ENCODE measurements around the gene TBR1.

The TBR1 gene

DNA sequence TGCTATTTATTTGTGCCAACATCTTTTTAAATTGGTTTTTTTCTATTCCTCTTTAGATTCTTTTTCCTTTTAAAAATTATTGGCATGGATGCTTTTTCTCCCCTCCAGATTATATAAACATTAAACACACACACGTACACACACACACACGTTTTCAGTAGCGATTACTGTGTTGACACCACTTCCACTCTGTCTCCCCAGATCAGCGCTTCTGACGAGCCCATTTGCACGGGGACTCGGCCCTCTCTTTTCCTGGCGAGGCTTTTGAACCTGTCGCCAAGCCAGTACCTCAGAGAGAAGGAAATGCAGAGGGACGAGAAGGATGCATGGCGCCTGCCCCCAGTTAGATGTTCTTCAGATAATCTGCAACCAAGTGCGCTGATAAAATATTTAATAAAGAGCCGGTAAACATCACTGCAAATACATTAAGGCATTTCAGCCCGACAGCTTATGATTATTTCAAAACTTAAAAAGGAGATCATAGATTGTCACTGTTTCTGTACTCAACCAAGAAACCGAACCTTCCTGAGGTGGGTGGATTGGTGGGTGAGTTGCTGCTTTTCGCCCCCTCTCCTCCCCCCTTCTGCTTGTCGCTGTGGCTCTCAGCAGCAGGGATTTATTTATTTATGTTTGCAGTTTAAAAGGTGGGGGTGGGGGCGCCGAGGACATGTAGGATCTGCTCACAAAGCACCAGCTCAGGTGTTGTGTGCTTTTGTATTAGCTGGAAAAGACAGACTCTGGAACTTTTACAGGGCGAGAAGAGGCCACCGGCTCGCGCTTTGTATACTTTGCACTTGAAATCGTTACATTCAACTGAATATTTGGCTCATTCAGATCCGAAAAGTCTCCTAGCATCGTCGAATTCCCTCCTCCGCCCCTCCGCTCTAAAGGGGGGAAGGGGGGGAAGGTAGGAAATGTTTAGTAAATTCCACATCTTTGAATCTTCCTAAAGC lies 787 bp upstream of the TBR1 start:
- DNase-seq = no peak

DNA sequence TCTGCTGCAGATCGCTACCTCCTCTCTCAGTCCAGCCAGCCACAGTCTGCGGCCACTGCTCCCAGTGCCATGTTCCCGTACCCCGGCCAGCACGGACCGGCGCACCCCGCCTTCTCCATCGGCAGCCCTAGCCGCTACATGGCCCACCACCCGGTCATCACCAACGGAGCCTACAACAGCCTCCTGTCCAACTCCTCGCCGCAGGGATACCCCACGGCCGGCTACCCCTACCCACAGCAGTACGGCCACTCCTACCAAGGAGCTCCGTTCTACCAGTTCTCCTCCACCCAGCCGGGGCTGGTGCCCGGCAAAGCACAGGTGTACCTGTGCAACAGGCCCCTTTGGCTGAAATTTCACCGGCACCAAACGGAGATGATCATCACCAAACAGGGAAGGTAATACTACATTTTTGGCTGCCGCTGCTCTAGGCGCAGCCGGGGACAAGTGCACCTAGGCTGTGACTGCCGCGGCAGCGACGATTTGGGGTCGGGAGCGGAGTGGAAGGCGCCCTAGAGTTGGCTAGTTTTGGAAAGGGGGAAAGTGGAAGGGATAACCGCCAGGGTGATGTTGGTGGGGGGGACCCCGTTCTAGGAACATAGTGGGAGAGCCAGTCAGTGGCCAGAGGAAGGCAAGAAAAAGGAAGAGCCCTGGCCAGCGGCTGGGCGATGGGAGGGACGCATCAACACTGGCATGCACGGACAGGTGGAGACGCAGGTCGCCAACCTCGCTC lies 776 bp downstream of the TBR1 start:
- no peak for DNase-seq

DNA sequence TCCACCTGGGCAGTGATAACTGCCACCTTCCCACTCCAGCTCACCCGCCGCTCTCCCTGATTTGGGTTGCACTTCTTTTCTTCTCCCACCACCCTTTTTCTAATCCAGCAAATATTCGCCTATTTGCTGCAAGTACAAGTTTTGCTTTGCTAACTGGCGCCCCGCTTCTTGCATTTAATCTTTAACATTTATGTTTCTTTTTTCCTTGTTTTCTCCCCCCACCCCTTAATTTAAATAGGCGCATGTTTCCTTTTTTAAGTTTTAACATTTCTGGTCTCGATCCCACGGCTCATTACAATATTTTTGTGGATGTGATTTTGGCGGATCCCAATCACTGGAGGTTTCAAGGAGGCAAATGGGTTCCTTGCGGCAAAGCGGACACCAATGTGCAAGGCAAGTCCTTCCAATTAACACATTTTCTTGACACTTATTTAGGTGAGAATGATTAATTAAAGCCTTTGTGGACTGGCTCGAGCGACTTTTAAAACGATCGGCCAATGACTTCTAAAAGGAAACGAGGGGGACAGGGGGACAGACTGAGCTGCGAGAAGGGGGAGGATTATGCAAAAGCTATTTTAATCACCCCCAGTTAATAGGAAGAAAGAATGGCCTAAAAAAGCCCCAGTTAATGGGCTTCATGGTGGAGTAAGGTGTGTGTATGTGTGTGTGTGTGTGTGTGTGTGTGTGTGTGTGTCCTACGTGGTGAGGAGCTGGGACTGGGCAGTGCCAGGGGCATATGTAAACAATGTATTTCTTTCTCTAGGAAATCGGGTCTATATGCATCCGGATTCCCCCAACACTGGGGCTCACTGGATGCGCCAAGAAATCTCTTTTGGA lies 1.6 kb downstream of the TBR1 start:
- no peak for DNase-seq

DNA sequence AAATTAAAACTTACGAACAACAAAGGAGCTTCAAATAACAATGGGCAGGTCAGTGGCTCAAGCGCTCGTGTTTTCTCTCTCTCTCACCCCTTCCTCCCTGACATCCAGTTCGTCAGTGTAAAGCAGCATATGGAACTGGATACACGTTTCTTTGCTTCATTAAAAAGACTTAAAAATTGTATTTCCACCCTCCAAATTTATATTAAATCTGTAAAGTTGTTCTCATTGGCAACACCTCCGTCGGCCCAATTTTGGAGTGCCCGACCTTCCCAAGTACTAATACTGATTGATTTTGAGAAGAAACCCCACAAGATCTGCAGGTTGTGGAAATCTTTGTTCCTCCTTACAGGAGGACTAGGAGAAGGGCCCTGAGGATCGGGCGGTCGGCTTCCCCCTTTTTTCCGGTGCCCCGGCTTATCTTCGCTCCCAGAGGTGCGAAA lies 2.2 kb downstream of the TBR1 start:
- DNase-seq = no peak

DNA sequence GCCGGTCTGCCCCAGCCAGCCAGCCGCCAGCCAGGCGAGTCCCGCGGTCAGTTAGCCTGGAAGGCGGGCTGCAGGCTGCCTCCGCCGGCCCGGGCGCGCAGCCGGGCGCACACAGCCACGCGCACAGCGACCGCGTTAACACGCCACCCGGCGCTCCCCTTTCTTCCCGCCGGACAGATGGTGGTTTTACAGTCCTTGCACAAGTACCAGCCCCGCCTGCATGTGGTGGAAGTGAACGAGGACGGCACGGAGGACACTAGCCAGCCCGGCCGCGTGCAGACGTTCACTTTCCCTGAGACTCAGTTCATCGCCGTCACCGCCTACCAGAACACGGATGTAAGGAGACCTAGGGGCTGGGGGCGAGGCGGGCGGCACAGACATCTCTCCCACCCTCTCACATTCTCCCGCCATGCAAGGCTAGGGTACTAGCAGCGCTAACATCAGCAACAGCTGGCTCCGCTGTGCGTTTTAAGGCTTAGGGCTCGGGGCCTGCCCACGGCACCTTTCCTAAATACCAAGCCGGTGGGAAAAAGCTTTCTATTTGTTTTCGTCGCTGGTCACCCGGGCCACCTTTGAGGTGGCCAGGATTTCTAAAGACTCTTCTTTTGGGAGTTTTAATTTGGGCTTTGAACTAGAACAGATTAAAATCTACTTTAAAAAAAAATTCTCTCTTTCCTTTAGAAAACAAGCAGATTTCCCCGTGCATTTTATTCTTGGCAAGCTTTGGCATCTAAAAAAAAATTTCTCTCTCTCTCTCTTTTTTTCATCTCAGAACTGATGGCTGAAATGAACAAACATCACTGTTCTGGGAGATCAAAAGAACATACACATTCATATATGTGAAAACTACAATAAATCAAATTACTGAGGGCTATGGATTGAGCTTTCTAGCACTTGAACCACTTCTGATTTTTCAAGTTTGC lies 2.9 kb downstream of the TBR1 start:
- DNase-seq = peak; percentile 61

DNA sequence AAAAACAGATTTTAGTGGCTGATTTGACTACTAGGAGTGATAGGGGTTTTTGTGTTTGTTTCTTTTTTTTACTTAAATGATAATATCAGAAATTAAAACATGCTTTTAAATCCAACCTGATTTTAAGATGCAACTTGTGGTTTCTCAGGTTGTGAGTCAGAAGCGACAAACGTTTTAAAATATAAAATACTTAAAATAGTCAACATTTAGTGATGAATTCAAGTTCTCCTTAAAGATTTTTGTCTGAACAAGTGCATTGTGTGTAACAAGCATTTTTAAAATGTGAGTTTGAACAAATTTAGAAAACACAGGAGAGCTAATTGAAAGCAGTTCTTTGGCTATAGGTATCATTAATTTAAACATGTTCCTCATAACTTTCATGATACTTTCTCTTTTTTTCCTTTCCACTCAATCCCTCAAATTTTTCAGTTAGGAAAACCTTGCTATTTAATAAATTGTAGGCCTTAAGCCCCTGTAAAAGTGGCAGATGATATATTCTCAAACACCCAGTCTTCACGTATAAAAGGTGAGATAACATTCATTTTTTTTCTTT lies 3.6 kb downstream of the TBR1 start:
- DNase-seq = no peak

DNA sequence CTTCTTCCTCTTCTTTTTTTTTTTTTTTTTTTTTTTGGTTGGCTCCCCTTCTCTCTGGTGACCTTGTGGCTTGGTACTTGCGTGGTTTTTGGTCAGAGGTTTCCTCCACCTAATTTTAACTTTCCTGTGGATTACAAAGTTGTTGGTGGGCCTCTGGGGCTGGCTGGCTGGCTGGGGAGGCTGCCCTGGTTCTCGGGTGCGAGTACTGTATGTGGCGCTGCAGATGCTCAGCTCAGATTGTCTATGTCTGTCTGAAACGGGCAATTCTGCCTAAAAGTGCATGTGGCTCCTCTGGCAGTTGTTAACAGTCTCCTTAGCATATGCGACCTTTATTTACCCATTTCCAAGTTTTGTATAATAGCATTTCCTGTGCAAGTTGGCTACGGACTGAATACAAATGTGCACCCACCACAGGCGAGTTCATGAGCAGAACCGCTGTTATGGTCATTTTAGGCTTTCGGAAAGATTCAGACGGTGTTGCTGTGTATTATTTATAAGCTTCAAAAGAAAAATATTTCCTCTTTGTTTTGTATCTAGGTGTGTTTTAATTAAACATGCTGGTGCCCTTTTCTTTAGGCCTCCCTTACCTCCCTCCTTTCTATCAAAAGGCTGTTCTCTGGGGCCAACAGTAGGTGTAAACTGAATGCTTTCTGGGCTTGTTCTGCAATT lies 4.4 kb downstream of the TBR1 start:
- no peak for DNase-seq

DNA sequence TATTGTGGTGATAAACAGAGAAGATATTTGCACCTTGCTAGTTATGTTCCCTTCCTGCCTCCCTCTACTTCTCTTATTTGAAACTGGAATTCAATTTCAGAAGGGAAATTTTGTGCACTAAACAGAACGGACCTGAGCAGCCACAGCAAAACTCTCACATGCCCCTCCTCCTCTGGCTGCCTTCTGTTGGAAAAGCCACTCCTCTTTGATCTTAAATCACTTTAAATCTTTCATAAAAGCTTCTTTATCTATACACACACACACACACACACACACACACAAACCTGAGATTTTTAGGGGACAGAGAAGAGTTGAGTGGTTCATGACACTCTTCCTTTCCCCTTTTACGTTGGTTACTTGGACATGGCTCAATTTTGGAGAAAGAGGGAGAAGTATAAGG lies 5.6 kb downstream of the TBR1 start:
- DNase-seq = no peak

DNA sequence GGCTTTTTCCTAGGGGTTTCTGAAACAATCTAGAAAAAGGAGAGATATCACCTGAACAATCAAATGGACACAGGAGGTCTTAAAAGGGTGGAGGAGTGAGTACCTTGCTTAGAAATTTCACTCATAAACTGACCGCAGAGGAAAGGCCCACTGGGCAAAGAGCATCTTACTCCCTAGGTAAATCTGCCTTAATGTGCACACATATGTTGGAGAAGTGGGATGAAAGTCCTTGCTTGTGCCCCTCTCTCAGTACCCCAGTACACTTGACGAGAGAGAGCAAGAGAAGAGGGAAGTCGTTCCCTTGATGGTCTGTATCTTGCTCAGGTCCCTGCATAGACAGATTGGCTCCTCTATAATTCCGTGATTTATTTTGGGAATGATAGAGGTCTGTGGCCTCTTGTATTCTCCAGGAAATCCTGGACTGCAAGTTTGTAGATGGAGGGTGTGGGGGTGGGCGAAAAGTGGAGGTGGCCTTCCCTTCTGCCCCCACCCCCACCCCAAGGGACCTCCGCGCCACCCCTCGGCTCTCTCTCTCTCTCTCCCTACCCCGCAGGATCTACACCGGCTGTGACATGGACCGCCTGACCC lies 6.8 kb downstream of the TBR1 start:
- DNase-seq = no peak

DNA sequence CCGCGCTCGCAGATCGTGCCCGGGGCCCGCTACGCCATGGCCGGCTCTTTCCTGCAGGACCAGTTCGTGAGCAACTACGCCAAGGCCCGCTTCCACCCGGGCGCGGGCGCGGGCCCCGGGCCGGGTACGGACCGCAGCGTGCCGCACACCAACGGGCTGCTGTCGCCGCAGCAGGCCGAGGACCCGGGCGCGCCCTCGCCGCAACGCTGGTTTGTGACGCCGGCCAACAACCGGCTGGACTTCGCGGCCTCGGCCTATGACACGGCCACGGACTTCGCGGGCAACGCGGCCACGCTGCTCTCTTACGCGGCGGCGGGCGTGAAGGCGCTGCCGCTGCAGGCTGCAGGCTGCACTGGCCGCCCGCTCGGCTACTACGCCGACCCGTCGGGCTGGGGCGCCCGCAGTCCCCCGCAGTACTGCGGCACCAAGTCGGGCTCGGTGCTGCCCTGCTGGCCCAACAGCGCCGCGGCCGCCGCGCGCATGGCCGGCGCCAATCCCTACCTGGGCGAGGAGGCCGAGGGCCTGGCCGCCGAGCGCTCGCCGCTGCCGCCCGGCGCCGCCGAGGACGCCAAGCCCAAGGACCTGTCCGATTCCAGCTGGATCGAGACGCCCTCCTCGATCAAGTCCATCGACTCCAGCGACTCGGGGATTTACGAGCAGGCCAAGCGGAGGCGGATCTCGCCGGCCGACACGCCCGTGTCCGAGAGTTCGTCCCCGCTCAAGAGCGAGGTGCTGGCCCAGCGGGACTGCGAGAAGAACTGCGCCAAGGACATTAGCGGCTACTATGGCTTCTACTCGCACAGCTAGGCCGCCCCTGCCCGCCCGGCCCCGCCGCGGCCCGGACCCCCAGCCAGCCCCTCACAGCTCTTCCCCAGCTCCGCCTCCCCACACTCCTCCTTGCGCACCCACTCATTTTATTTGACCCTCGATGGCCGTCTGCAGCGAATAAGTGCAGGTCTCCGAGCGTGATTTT lies 7.6 kb downstream of the TBR1 start:
- DNase-seq = no peak

DNA sequence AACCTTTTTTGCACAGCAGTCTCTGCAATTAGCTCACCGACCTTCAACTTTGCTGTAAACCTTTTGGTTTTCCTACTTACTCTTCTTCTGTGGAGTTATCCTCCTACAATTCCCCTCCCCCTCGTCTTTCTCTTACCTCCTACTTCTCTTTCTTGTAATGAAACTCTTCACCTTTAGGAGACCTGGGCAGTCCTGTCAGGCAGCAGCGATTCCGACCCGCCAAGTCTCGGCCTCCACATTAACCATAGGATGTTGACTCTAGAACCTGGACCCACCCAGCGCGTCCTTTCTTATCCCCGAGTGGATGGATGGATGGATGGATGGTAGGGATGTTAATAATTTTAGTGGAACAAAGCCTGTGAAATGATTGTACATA lies 8.3 kb downstream of the TBR1 start:
- no peak for DNase-seq

DNA sequence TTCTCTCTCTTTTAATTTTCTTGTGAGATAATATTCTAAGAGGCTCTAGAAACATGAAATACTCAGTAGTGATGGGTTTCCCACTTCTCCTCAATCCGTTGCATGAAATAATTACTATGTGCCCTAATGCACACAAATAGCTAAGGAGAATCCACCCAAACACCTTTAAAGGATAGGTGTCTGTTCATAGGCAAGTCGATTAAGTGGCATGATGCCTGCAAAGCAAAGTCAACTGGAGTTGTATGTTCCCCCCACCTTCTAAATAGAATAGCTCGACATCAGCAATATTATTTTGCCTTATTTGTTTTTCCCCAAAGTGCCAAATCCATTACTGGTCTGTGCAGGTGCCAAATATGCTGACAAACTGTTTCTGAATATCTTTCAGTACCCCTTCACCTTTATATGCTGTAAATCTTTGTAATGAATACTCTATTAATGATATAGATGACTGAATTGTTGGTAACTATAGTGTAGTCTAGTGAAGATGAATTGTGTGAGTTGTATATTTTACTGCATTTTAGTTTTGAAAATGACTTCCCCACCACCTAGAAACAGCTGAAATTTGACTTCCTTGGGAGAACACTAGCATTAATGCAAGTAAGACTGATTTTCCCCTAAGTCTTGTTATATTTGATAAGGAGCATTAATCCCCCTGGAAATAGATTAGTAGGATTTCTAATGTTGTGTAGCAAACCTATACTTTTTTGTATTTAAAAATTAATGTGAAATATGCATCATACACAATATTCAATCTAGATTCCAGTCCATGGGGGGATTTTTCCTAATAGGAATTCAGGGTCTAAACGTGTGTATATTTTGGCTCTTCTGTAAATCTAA lies 9.0 kb downstream of the TBR1 start:
- no peak for DNase-seq

DNA sequence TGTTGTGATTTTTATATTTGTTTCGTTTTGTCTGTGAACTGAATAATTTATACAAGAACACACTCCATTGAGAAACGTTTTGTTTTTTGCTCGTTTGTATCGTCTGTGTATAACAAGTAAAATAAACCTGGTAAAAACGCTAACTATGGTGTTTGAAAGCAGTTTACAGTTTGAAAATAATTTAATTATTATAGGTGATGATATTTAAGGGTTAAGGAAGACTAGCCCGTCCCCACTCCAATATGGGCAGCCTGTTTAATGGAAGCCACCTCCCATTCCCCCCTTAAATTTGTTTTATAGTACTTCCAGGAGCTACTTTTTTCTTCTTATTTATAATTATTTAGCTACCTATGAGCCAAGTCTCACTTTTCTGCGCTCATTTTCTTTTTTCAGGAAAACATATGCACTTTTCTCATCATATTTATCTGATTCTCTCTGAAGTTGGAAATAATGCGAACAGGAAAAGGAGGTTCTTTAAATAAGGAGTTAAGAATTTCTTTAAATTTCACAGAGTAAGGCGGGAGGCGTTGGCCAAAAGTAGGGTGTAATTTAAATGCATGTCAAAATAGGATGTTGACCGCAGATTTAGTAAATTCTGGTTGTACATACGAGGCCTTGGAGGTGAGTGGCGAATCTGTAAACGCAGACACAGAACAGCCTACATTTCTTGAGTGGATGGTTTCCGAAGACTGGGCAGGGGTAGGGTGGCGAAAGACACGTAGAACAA lies 9.8 kb downstream of the TBR1 start:
- DNase-seq = no peak

DNA sequence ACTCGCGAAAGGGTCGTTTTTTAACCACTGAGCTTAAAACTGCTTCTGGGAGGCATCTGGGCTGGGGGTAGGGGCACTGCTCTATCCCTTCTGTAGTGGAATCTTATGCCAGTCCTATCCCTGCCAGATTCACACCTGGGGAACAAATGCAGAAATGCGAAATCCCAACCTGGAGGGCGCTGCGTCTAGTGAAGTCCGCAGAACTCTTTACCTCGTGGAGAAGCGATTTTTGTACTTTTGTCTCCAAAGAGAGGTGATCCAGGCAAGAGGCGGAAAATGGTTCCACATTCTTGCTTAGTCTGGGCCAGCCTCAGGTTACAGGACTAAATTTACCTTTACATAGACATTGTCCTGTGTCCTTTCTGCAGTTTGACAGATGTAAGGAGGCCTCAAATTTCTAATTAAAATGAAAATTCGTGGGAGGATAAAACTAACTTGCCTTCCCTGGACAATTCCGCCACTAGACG lies 10.4 kb downstream of the TBR1 start:
- DNase-seq = no peak

DNA sequence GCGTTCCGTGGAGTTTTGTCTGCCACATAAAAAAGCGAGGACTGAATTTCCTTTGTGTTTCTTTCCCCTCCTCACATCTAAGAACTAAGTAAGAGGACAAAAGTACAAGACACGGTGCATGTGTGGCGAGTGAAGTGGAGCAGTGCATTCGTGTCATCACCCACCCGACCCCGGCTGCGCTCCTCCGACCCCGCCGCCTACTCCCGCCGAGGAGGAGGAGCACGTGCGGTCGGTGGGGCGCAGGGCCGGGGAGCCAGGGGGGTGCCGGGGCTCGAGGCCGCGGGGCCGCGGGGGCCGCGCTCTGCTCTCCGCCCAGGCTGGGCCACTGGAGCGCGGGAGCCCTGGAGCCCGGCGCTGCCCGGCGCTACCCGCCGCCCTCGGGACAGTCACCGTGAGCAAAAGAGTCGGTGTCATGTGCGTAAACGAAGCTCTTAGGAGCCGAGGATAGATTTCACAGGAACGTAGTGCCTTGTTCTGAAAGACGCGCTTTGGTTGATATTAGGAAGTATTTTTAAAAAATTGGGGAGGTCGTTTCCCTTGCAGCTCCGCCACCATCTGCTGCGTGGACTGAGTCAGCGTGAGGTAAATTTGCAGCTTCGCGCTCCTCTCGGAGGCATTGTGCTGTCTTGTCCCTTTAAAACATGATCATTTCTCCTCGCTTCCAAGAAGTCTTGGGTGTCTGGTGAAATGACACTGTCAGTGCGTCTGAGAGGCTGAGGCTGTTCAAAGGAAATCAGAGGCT lies 11.0 kb downstream of the TBR1 start:
- no peak for DNase-seq

DNA sequence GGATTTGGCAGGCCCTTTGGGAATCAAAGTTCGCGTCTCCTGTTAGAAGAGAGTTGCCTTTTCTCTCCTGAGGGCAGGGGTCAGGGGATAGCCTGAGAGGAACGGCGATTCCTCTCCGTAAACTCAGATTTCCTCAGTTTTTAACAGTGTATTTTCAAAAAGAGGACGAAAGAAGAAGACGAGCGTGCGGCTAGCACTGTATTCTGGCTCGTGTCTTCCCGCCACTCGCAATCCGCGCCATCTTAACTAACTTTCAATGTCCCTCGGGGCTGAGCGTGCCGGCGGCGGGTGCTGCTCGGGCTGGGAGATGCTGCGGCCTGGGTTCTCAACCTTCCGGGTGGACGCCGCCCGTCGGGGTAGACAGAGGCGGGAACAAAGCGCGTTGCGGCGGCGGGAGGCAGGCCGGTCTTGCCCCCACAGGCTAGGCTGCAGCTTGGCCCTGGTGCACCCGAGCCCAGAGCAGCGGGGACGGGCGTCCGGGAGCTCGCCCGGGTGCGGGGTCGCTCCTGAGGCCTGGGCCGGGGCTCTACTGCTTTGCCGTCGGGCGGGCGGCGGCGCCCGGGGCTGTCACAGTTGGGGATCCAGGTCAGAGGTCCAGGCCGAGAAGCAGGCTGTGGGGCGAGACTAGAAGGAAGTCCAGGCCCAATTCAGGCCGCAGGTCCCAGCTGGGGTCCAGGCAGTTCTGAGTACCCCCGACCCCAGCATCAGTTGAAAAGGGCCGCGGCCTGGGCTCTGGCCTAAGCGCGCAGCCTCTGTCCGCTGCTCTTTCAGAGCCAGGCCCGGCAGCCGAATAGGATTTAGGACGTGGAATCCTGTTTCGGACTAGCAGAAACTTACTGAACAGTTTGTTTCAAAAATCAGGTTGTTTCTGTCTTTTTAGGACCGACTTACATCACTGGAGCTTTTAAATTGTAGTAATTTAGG lies 11.8 kb downstream of the TBR1 start:
- DNase-seq = no peak

Measured in DMS 273 treated with DMSO at 0.1 percent for 48 hours (cell line).